SK-N-DZ (cell line): Measurements from ENCODE around the gene RANBP6.

ENCODE experiments used
- DNase-seq: peaks from one replicate; pipeline ENCODE4 v3.0.0-alpha.2; 2015; ENCODE audit warnings: low spot score
- small RNA-seq, 2 experiments: library from RNA; depleted of rRNA; stranded (forward); fragments of <200 nt; gene quantifications; one replicate each; pipeline ENCODE3, GENCODE V24; 2014

Gene RANBP6

DNA sequence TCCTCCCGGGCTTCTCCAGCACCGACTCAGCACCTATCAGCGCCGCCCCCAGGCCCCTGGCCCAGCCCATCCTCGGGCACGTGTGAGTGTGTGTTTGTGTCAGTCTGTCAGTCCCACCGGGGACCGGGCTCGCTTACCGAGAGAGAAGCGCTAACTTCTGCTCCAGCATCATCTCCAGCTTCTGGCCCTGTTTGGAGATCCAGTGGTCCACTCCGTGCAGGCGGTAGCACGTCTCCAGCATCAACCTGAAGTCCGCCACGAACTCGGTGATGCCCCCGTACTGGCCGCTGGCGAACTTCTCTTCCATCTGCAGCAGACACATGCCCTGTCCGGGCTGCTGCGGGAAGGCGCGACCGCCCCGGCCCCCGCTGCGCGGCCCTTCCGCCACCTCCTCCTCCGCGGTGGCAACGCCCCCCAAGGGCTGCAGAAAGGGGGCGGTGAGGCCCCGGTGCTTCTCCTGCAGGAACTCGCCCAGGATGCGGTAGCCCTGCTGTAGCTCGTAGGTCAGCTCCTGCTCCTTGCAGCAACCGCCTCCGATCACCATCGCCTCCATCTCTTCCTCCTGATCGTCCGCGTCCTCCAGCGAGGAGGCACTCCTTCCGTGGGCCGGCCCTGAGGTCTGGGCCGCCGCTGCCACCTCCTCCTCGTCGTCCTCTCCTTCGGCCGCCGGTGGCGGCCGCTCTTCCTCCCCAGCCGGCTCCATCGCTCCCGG lies 8.2 kb downstream of the RANBP6 start:
- peak; percentile 68 for DNase-seq

DNA sequence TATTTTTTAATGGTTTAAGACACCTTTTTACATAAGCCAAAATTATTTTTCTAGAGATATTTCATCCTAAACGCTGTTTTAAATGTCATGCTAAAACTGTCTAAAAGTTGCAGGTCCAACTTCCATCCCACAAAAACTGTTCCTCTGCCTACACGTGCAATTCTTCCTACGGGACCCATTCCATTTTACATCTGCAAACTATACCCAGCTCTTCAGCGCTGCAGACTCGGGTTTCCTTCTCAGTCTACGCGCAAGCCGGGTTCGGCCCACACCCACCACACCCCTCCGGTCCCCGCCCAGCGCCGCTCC lies 8.7 kb downstream of the RANBP6 start:
- DNase-seq = no peak

DNA sequence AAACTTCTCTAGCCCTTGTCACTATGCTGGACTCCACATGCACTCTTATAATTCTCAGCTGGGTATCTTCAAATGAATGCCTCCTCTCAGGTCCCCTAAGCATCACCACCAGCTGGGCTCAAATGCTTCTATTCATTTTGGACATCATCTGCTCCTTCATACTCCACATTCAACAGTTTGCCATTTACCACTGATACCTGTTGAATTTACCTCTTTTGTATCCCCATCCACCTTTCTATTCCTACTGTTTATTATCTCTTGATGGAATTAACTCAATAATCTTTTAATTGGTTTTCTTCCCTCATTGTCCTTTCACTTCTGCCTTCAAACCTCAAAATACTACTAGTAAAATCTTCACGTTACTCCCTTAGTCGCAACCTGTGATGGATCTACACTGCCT lies 14.5 kb downstream of the RANBP6 start:
- no peak for DNase-seq

GRCh38 chr9:5999443-6000101 lies 15.9 kb downstream of the RANBP6 start:
- DNase-seq = no peak

DNA sequence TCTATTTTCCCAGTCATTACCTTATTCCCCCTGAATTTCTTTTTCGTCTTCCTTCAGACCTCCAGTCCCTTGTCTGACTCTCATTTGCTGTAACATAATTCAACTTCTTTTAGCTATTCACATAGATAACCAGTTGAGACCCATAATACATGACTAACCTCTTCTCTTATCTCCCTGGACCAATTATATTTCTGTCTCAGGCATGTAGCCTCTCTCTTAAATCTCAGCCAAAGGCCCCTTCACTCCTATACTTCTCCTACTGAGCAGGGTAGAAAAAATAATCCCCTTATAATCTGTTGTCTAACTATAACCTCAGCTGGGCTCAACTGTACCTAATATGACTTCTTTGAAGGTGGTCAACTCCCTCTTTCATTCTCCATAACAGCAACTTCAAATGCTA lies 20.9 kb downstream of the RANBP6 start:
- no peak for DNase-seq

DNA sequence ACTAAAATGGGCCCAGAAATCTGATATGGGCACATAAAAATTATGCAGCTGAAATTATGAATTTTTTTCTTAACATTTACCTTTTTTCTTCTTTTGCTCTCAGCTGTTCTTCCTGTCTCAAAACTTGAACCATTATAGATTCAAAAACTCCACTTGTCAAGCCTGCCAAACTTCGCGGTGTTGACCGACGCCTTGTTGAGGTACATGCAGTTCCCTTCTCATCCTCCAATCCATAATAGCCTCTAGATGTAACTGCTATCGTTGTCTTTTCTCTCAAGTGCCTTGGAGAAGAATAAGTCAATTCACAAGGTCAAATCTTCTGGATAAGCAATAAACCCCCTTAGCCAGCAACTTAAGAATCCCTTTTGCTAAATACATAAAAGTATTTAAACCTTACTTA lies 27.2 kb downstream of the RANBP6 start:
- no peak for DNase-seq

- DNase-seq = no peak
Measured at GRCh38 chr9:5983042-5983441, 32.4 kb downstream of the RANBP6 start.

DNA sequence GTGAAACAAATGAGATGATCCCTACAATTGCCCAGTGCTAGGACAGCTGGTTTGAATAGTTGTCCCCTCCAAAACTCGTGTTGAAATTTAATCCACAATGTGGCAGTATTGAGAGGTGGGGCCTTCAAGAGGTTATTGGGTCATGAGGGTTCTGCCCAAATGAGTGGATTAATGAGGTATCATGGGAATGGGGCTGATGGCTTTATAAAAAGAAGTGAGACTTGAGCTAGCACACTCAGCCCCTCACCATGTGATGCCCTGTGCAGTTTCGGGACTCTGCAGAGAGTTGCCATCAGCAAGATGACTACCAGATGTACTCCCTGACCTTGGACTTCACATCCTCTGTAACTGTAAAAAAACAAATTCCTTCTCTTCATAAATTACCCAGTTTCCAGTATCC lies 33.1 kb downstream of the RANBP6 start:
- DNase-seq = no peak

DNA sequence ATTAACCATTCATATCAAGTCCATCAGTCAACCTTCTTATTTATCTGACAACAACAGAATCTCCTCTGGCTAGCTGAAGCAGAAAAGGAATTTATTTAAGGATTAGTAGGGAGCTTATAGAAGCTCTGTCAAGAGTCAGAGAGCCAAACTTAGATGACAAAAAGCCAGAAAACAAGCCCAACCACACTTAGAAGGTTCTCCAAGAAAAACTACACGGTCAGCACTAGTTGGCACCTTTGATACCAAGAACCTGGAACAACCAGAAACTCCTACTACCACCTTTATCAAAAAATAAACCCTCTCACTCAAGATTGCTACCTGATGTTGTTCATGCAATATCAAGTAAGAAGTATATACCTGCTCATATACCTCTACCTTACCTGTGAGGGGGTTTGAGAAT lies 36.9 kb downstream of the RANBP6 start:
- no peak for DNase-seq

GRCh38 chr9:5976674-5977397 lies 38.6 kb downstream of the RANBP6 start:
- DNase-seq = no peak

- DNase-seq = no peak
Measured at GRCh38 chr9:5971740-5972139, 43.7 kb downstream of the RANBP6 start.

Small RNAs within 50 kb of the gene (small RNA-seq; reads per million reads assigned to genes)
- gene MIR4665 = 0 reads per million in 2 experiments
